ENCODE results near the gene CDC42EP5. TPM values are rescaled to one million over a fixed set of nuclear protein-coding genes. Genes with fewer than 3 reads are reported as not detected.

Gene CDC42EP5
- total RNA-seq, 2 experiments from 2014 or later, result 0.34 TPM; not detected in 1

DNA sequence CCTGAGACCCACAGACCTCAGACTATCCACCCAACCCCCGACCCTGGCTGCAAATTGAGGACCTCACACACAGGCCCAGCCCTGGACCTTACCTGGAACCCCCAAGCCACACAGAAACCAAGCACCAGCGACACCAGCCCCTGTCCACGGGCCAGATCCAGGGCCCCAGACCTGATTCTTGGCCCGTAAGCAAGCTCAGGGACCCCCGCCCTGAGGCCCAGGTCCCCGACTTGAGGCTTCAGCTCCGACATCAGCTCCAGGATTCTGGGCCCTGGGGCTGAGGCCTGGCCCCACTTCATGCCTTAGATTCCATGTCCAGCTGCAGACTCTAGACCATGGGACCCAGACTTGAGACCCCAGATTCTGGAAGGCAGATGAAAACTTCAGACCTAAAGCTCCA lies 51.6 kb downstream of the CDC42EP5 start:
- no peak overlapping the region for H3K27ac Mint-ChIP-seq

DNA sequence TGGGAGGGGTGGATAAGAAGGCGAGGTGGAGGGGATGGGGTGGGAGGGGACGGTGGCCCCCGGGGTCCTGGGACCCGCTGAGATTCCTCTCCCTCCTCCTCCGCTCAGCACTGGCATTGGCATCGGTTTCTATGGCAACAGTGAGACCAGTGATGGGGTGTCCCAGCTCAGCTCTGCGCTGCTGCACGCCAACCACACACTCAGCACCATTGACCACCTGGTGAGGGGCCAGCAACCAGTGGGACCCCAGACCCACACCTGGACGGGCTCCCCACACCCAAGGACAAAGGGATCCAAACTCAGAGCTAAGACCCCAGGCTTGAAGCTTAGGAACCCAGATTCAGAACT lies 52.0 kb downstream of the CDC42EP5 start:
- H3K4me3 Mint-ChIP-seq, result no peak overlapping the region
- no peak overlapping the region for H3K27ac Mint-ChIP-seq
- no peak for DNase-seq
- no peaks in the 10 kb centered on the region for H3K36me3 Mint-ChIP-seq
- H3K9me3 Mint-ChIP-seq, result no peaks in the 10 kb centered on the region
- peaks cover 12% of the 10 kb centered on the region for H3K4me1 Mint-ChIP-seq
- H3K27me3 Mint-ChIP-seq, result peaks cover 42% of the 10 kb centered on the region

More for the DNA sequence above, 51.6 kb downstream of the CDC42EP5 start:
- DNase-seq, result no peak
- Mint-ChIP-seq H3K4me1 (peaks cover 12% of the 10 kb centered on the region), H3K27me3 (peaks cover 45% of the 10 kb centered on the region), H3K9me3 (no peaks in the 10 kb centered on the region), H3K36me3 (no peaks in the 10 kb centered on the region), H3K4me3 (no peak overlapping the region)

GRCh38 chr19:54420383-54421168 lies 52.5 kb downstream of the CDC42EP5 start:
- H3K27me3 Mint-ChIP-seq, result peaks cover 42% of the 10 kb centered on the region
- H3K36me3 Mint-ChIP-seq, result no peaks in the 10 kb centered on the region
- no peaks in the 10 kb centered on the region for H3K9me3 Mint-ChIP-seq
- DNase-seq, result no peak
- H3K4me3 Mint-ChIP-seq, result no peak overlapping the region
- H3K27ac Mint-ChIP-seq, result no peak overlapping the region
- H3K4me1 Mint-ChIP-seq, result peaks cover 12% of the 10 kb centered on the region

DNA sequence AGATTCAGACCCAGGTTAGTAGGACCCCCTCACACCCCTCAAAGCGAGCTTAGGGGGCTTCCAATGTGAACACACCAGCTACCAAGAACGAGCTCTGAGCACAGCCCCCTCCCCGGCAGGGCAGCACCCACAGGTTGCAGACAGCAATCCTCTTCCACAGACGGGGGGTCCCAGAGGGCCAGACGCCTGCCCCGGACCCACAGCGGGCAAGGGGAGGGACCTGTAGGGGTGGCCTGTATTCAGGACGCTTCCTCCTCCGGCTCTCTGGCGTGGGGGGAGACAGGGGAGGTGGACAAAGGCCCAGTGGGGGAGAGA lies 53.1 kb downstream of the CDC42EP5 start:
- Mint-ChIP-seq H3K9me3 (no peaks in the 10 kb centered on the region), H3K27ac (no peak overlapping the region), H3K27me3 (peaks cover 37% of the 10 kb centered on the region), H3K4me3 (no peak overlapping the region), H3K36me3 (no peaks in the 10 kb centered on the region), H3K4me1 (peaks cover 12% of the 10 kb centered on the region)
- no peak for DNase-seq

GRCh38 chr19:54418930-54419800 lies 53.9 kb downstream of the CDC42EP5 start:
- no peak overlapping the region for H3K4me3 Mint-ChIP-seq
- no peak for DNase-seq
- H3K27me3 Mint-ChIP-seq, result peaks cover 39% of the 10 kb centered on the region
- peaks cover under 1% of the 10 kb centered on the region for H3K9me3 Mint-ChIP-seq
- H3K36me3 Mint-ChIP-seq, result peaks cover 2% of the 10 kb centered on the region
- peaks cover 12% of the 10 kb centered on the region for H3K4me1 Mint-ChIP-seq
- H3K27ac Mint-ChIP-seq, result no peak overlapping the region

GRCh38 chr19:54418030-54418929 lies 54.8 kb downstream of the CDC42EP5 start:
- Mint-ChIP-seq H3K27me3 (peaks cover 35% of the 10 kb centered on the region), H3K4me3 (peak overlapping the region; percentile 64), H3K27ac (peak overlapping the region; percentile 81), H3K4me1 (peaks cover 12% of the 10 kb centered on the region), H3K36me3 (peaks cover 4% of the 10 kb centered on the region), H3K9me3 (peaks cover 3% of the 10 kb centered on the region)
- DNase-seq, result peak; percentile 65

DNA sequence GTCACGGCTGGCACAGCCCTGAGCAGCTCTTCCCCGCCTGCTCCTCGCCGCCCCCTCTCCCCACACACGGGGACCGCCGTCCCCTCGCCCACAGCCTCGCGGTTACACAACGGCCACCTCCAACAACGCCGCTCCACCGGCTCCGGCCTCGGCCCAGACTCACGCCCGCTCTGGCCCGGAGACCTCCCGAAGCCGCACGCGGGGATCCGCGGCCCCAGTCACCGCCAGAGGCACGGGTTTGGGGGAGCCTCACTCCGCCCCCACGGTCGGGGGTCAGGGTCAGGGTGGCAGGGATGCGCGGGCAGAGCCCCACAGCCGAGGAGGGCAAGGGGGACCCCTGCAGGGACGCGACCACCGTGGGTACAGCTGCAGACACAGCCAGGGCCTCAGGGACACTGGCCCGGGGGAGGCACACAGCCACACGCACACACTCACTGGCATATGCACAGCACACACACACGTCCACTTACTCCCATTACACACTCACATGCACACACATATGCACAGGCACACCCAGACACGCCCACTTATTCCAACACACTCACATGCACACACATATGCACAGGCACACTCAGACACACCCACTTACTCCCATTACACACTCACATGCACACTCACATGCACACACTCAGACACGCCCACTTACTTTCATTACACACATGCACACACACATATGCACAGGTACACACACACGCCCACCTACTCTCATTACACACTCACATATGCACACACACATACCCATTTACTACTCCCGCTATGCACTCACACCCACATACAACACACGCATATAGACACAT lies 56.2 kb downstream of the CDC42EP5 start:
- peaks cover 36% of the 10 kb centered on the region for H3K27me3 Mint-ChIP-seq
- H3K36me3 Mint-ChIP-seq, result peaks cover 4% of the 10 kb centered on the region
- H3K27ac Mint-ChIP-seq, result no peak overlapping the region
- no peak for DNase-seq
- no peak overlapping the region for H3K4me3 Mint-ChIP-seq
- peaks cover 12% of the 10 kb centered on the region for H3K4me1 Mint-ChIP-seq
- H3K9me3 Mint-ChIP-seq, result peaks cover 3% of the 10 kb centered on the region

DNA sequence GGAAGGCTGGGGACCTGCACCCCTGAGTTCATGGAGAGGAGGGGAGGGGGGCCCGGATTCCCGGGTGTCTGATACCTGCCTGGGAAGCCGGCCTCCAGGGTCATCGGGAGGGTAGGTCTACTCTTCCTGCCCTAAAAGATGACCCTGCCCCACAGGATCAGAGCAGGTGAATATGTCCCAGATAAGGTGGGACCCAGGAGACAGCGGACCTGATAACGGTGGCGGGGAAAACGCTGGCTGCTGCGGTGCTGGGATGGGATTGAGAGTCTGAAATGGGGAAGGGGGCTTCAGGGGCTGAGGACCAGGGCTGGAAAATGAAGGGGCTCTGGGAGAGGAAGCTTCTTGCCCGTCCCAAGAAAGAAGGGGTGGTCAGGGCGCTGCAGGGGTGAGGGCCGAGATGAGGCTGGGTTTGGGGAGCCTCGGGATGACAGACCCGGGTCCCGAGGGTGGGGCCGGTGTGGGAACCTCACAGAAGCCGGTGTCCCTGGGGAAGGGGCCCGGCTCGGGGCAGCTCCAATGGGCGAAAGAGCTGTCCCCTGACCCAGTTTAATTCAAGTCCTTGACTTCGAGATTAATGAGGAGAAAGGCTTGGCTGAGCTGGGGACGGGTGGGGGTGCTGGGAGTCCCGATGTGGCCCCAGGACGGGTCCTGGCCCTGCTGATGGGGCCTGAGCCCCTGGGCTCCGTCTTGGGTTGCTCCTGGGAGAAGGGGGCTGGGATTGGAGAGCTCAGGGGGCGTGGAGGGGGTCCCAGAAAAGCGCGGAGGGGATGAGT lies 57.0 kb downstream of the CDC42EP5 start:
- H3K4me3 Mint-ChIP-seq, result no peak overlapping the region
- peaks cover 3% of the 10 kb centered on the region for H3K9me3 Mint-ChIP-seq
- H3K4me1 Mint-ChIP-seq, result peaks cover 12% of the 10 kb centered on the region
- H3K36me3 Mint-ChIP-seq, result peaks cover 4% of the 10 kb centered on the region
- peaks cover 42% of the 10 kb centered on the region for H3K27me3 Mint-ChIP-seq
- no peak for DNase-seq
- no peak overlapping the region for H3K27ac Mint-ChIP-seq

DNA sequence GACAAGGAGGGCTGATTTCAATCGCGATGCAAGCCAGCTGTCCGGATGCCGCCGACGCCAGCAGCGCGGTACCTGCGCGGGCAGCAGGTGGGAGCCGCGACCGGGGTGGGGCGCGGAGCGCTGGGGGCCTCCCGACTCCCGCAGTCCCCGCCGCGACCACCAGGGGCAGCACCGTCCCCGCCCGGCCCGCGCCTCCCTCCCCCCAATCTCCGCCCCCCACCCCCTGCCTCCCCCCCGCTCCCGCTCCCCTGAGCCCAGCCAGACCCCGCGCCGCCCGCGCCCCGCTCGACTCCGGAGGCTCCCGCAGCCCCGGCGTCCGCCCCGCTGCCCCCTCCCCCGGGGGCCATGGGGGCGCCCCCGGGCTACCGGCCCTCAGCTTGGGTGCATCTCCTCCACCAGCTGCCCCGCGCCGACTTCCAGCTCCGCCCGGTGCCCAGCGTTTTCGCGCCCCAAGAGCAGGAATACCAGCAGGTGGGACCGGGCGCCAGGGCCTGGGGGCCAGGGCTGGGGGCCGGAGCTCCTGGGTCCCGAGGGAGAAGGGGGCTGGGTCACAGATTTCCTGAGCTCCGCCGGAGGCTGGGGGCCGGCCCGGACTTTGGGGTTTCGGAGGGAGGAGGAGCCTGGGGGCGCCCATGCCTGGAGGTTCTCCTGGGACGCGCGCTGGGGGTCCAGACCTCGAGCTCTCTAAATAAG lies 57.7 kb downstream of the CDC42EP5 start, which contains the start of gene TTYH1:
Gene TTYH1, plus strand, starts transcription at position 257 of the 693 bp plus-strand sequence. Its CDS starts 89 bp downstream, at position 346.
- Mint-ChIP-seq H3K27me3 (peaks cover 47% of the 10 kb centered on the region), H3K4me1 (peaks cover 12% of the 10 kb centered on the region), H3K27ac (no peak within 1 kb of the TSS), H3K4me3 (no peak within 1 kb of the TSS), H3K9me3 (peaks cover 3% of the 10 kb centered on the region), H3K36me3 (peaks cover 4% of the 10 kb centered on the region)
- peak; percentile 58 for DNase-seq

Other genes with a start within 250 kb of the CDC42EP5 start
- not detected for gene LILRA6, start 230.5 kb downstream of the CDC42EP5 start, total RNA-seq
- gene LILRB5, start 216.0 kb downstream of the CDC42EP5 start, total RNA-seq, result not detected
- gene LILRB2, start 192.2 kb downstream of the CDC42EP5 start, total RNA-seq, result not detected
- gene LILRA5, start 160.1 kb downstream of the CDC42EP5 start, total RNA-seq, result not detected
- under 1 TPM in 1 of 2 experiments, not detected in 1; 0.40 TPM for gene LILRA4, start 134.1 kb downstream of the CDC42EP5 start, total RNA-seq
- gene LAIR1, start 108.4 kb downstream of the CDC42EP5 start, total RNA-seq, result 10 to 100 TPM in 1 of 2 experiments, 1 to 10 TPM in 1; 9.0 to 10.1 TPM
- 1 to 10 TPM in 1 of 2 experiments, under 1 TPM in 1; 0.98 to 1.8 TPM for gene TTYH1, start 57.8 kb downstream of the CDC42EP5 start, total RNA-seq
- gene LENG8, start 24.1 kb downstream of the CDC42EP5 start, total RNA-seq, result 100 to 1,000 TPM; 101 to 108 TPM
- 1 to 10 TPM; 4.3 to 4.9 TPM for gene LENG9, start 9.5 kb downstream of the CDC42EP5 start, total RNA-seq
- 1 to 10 TPM; 1.8 to 2.4 TPM for gene LAIR2, start 29.5 kb upstream of the CDC42EP5 start, total RNA-seq
- gene LILRA2, start 100.5 kb upstream of the CDC42EP5 start, total RNA-seq, result not detected
- not detected for gene LILRA1, start 120.3 kb upstream of the CDC42EP5 start, total RNA-seq
- gene LILRB1, start 157.2 kb upstream of the CDC42EP5 start, total RNA-seq, result under 1 TPM; 0.25 to 0.72 TPM
- not detected for gene LILRB4, start 189.7 kb upstream of the CDC42EP5 start, total RNA-seq